Rectal smooth muscle tissue (tissue), 1 donor: ENCODE results near the gene TIMM50.
"Not testable (repeated sequence)": the region's sequence is repeated elsewhere in the genome, so short reads cannot be mapped to it uniquely, and the experiment has no call there.

Source experiments
- H3K27ac ChIP-seq: one replicate; pipeline ENCODE4 v1.7.0; 2013; ENCODE audit warnings: low read depth, low read length, inconsistent platforms
- H3K27me3 ChIP-seq: one replicate; pipeline ENCODE4 v1.7.0; 2013; ENCODE audit warnings: low read length; ENCODE audit not compliant: control insufficient read depth, insufficient read depth
- H3K36me3 ChIP-seq: one replicate; pipeline ENCODE4 v1.7.0; 2013; ENCODE audit warnings: low read length; ENCODE audit not compliant: control insufficient read depth, insufficient read depth
- H3K4me1 ChIP-seq: one replicate; pipeline ENCODE4 v1.7.0; 2013; ENCODE audit warnings: low read length; ENCODE audit not compliant: control insufficient read depth, insufficient read depth
- H3K4me3 ChIP-seq: one replicate; pipeline ENCODE4 v1.7.0; 2013; ENCODE audit warnings: low read length
- H3K9ac ChIP-seq: one replicate; pipeline ENCODE4 v1.7.0; 2013; ENCODE audit warnings: low read length

The TIMM50 gene

GRCh38 chr19:39472746-39473442, 7.7 kb upstream of the TIMM50 start:
- Histone ChIP-seq H3K4me3 (no peak overlapping the region), H3K36me3 (peaks cover 79% of the 10 kb centered on the region)

GRCh38 chr19:39473443-39473960, 7.1 kb upstream of the TIMM50 start:
- Histone ChIP-seq H3K27me3 (no peaks in the 10 kb centered on the region), H3K36me3 (peaks cover 74% of the 10 kb centered on the region), H3K4me3 (no peak overlapping the region), H3K27ac (no peak overlapping the region), H3K9ac (no peak overlapping the region), H3K4me1 (no peaks in the 10 kb centered on the region)

More at GRCh38 chr19:39472746-39473442, 7.7 kb upstream of the TIMM50 start:
- H3K9ac ChIP-seq: no peak overlapping the region
- no peaks in the 10 kb centered on the region for H3K27me3 ChIP-seq
- H3K4me1 ChIP-seq: no peaks in the 10 kb centered on the region
- no peak overlapping the region for H3K27ac ChIP-seq

- Histone ChIP-seq H3K4me3 (no peak overlapping the region), H3K36me3 (peaks cover 67% of the 10 kb centered on the region), H3K9ac (no peak overlapping the region), H3K4me1 (no peaks in the 10 kb centered on the region), H3K27me3 (no peaks in the 10 kb centered on the region), H3K27ac (no peak overlapping the region)
Observed at GRCh38 chr19:39474139-39474620, 6.5 kb upstream of the TIMM50 start.

GRCh38 chr19:39475748-39476147, 4.9 kb upstream of the TIMM50 start:
- H3K27me3 ChIP-seq: no peaks in the 10 kb centered on the region
- H3K36me3 ChIP-seq: peaks cover 52% of the 10 kb centered on the region
- no peak overlapping the region for H3K9ac ChIP-seq
- H3K4me3 ChIP-seq: no peak overlapping the region
- H3K4me1 ChIP-seq: peaks cover 4% of the 10 kb centered on the region
- no peak overlapping the region for H3K27ac ChIP-seq

- Histone ChIP-seq H3K4me1 (peaks cover 11% of the 10 kb centered on the region), H3K36me3 (peaks cover 18% of the 10 kb centered on the region)
- not testable (repeated sequence) for H3K4me3 ChIP-seq, H3K27ac ChIP-seq, H3K9ac ChIP-seq, H3K27me3 ChIP-seq
Observed at GRCh38 chr19:39479319-39479801, 1.3 kb upstream of the TIMM50 start.

- peak overlapping the region; percentile 84 for H3K27ac ChIP-seq
- peak overlapping the region; percentile 95 for H3K4me3 ChIP-seq
- peak overlapping the region; percentile 76 for H3K9ac ChIP-seq
- no peaks in the 10 kb centered on the region for H3K27me3 ChIP-seq
- H3K4me1 ChIP-seq: peaks cover 11% of the 10 kb centered on the region
- H3K36me3 ChIP-seq: peaks cover 12% of the 10 kb centered on the region
Observed at GRCh38 chr19:39479916-39480315, 722 bp upstream of the TIMM50 start.

GRCh38 chr19:39481229-39481545, 549 bp downstream of the TIMM50 start:
- Histone ChIP-seq H3K4me3 (peak overlapping the region; percentile 95), H3K27me3 (no peaks in the 10 kb centered on the region), H3K36me3 (peaks cover 7% of the 10 kb centered on the region), H3K9ac (peak overlapping the region; percentile 49), H3K4me1 (peaks cover 11% of the 10 kb centered on the region), H3K27ac (no peak overlapping the region)

- Histone ChIP-seq H3K27me3 (no peaks in the 10 kb centered on the region), H3K4me1 (peaks cover 11% of the 10 kb centered on the region), H3K4me3 (peak overlapping the region; percentile 95), H3K36me3 (peaks cover 10% of the 10 kb centered on the region), H3K27ac (no peak overlapping the region), H3K9ac (no peak overlapping the region)
Observed at GRCh38 chr19:39481676-39482075, 1.0 kb downstream of the TIMM50 start.

GRCh38 chr19:39483141-39483540, 2.5 kb downstream of the TIMM50 start:
- H3K4me1 ChIP-seq: peaks cover 11% of the 10 kb centered on the region
- H3K27me3 ChIP-seq: no peaks in the 10 kb centered on the region
- H3K9ac ChIP-seq: no peak overlapping the region
- H3K27ac ChIP-seq: no peak overlapping the region
- H3K4me3 ChIP-seq: no peak overlapping the region
- H3K36me3 ChIP-seq: peaks cover 14% of the 10 kb centered on the region

- peaks cover 33% of the 10 kb centered on the region for H3K36me3 ChIP-seq
- no peak overlapping the region for H3K9ac ChIP-seq
- no peaks in the 10 kb centered on the region for H3K27me3 ChIP-seq
- no peaks in the 10 kb centered on the region for H3K4me1 ChIP-seq
- H3K27ac ChIP-seq: no peak overlapping the region
- H3K4me3 ChIP-seq: no peak overlapping the region
Observed at GRCh38 chr19:39489756-39490155, 9.1 kb downstream of the TIMM50 start.

GRCh38 chr19:39492225-39492624, 11.6 kb downstream of the TIMM50 start:
- peaks cover 23% of the 10 kb centered on the region for H3K36me3 ChIP-seq
- no peaks in the 10 kb centered on the region for H3K27me3 ChIP-seq
- H3K4me1 ChIP-seq: no peaks in the 10 kb centered on the region
- no peak overlapping the region for H3K9ac ChIP-seq
- H3K27ac ChIP-seq: no peak overlapping the region
- H3K4me3 ChIP-seq: no peak overlapping the region

GRCh38 chr19:39492788-39493187, 12.2 kb downstream of the TIMM50 start:
- Histone ChIP-seq H3K4me3 (no peak overlapping the region), H3K27me3 (no peaks in the 10 kb centered on the region), H3K36me3 (peaks cover 23% of the 10 kb centered on the region), H3K4me1 (no peaks in the 10 kb centered on the region), H3K9ac (no peak overlapping the region), H3K27ac (no peak overlapping the region)

- peaks cover 6% of the 10 kb centered on the region for H3K36me3 ChIP-seq
Observed at GRCh38 chr19:39494661-39495060, 14.0 kb downstream of the TIMM50 start.

More at GRCh38 chr19:39494661-39495060, 14.0 kb downstream of the TIMM50 start:
- Histone ChIP-seq H3K4me3 (no peak overlapping the region), H3K4me1 (no peaks in the 10 kb centered on the region), H3K27me3 (peaks cover 8% of the 10 kb centered on the region), H3K9ac (no peak overlapping the region), H3K27ac (no peak overlapping the region)
